Measurements from ENCODE around the gene NBAS.

The NBAS gene

DNA sequence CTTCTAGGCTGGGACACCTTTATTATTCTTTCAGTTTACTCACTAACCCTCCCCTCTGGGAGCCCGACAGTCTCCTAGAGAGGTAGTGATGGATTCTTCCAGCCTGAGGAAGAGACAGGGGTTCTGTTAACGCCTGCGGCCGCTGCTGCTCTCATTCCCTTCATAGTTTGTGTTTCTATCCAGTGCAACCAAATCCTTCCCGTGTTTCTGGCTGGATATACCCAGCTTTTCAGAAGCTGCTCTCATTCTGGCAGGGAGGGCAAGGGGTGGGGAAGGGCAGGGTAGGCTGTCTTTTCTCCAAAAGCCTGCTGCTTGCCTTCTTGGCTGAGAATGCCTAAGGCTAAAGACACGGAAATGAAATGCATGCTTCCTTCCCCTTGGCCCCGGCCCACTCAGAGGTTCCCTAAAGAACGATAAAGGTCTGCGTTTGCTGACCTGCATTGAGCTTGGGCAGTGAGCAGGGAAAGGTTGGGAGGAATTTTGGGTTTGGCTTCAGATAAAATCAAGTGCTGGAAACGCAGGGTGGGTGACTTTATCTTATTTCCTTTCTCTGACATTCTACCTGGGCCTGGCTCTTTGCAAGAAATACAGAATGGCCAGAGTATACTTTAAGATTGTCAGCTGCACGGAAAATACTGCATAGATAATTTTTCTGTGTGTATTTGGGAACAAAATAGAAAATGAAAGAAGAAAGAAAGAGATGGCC, 390.9 kb downstream of the NBAS start:
- DNase-seq (ENCODE audit: low read depth, low spot score), result no peak

- DNase-seq (ENCODE audit: low read depth, low spot score), result no peak
Observed at GRCh38 chr2:15169326-15170069, 391.6 kb downstream of the NBAS start.

GRCh38 chr2:15168116-15168515, 393.0 kb downstream of the NBAS start:
- DNase-seq (ENCODE audit: low read depth, low spot score), result no peak

DNA sequence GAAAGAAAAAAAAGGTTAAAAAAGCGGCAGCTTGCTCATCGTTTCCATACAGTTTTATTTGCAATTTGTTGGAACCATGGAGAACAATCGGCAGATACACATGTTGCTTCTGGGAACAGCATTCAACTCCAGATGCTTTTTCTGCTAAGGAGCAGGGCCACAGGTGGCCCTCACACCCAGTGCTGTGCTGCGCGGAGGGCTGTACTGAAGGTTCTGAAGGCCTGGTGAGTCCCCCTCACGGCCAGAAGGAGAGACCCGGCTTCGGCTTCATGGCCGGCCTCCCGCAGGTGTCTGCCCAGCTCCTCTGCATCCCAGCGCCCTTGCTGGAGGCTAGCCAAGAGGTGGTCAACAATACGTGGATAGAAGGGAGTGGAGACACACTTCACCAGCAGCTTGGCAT, 394.3 kb downstream of the NBAS start:
- no peak for DNase-seq (ENCODE audit: low read depth, low spot score)

GRCh38 chr2:15163326-15163725, 397.8 kb downstream of the NBAS start:
- no peak for DNase-seq (ENCODE audit: low read depth, low spot score)

- no peak for DNase-seq (ENCODE audit: low read depth, low spot score)
Observed at GRCh38 chr2:15162620-15163019, 398.5 kb downstream of the NBAS start.

DNA sequence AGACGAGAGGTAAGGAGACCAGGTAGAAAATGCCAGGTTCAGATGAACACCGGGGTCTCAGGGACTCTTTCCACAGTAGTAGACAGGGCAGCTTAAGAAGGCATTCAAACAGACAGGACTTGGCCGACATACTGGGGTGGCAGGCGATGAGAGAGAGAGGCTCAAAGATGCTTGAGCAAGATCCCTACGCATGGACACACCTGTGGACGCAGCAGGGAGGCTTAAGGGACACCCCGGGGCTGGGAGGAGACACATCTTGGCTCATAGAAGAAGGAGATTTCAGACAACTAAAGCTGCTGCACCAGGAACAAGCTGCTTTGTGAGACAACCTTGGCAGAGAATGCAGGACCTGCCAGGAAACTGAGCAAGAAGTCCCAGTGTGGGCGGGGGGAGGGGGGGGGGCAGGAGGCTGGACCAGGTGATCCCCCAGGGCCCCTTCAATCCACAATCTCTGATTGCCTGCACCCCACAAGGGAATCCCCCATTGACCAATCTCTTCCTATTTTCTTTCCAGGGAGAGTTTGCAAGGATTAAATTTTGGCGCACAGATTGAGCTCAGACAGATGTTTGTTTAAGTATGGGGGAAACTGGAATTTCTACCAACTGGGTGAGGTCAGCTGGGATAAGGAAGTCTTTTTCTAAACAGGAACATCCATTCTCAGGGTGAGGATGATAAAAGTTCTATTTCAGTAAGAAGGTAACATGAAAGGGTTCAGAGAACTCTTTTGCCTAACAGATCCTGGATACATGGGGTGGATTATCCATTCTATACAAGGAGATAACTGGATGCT, 400.7 kb downstream of the NBAS start:
- no peak for DNase-seq (ENCODE audit: low read depth, low spot score)

- DNase-seq (ENCODE audit: low read depth, low spot score), result no peak
Observed at GRCh38 chr2:15159751-15160177, 401.4 kb downstream of the NBAS start.

- no peak for DNase-seq (ENCODE audit: low read depth, low spot score)
Observed at GRCh38 chr2:15159206-15159605, 401.9 kb downstream of the NBAS start.

GRCh38 chr2:15158532-15158931, 402.6 kb downstream of the NBAS start:
- DNase-seq (ENCODE audit: low read depth, low spot score), result no peak

GRCh38 chr2:15158100-15158499, 403.0 kb downstream of the NBAS start:
- no peak for DNase-seq (ENCODE audit: low read depth, low spot score)

- DNase-seq (ENCODE audit: low read depth, low spot score), result no peak
Observed at GRCh38 chr2:15155959-15156574, 405.1 kb downstream of the NBAS start.

GRCh38 chr2:15154297-15154696, 406.8 kb downstream of the NBAS start:
- no peak for DNase-seq (ENCODE audit: low read depth, low spot score)

GRCh38 chr2:15152382-15152781, 408.8 kb downstream of the NBAS start:
- no peak for DNase-seq (ENCODE audit: low read depth, low spot score)

- DNase-seq (ENCODE audit: low read depth, low spot score), result no peak
Observed at GRCh38 chr2:15149063-15149462, 412.1 kb downstream of the NBAS start.

GRCh38 chr2:15147591-15147990, 413.5 kb downstream of the NBAS start:
- no peak for DNase-seq (ENCODE audit: low read depth, low spot score)

GRCh38 chr2:15146960-15147359, 414.2 kb downstream of the NBAS start:
- no peak for DNase-seq (ENCODE audit: low read depth, low spot score)

DNA sequence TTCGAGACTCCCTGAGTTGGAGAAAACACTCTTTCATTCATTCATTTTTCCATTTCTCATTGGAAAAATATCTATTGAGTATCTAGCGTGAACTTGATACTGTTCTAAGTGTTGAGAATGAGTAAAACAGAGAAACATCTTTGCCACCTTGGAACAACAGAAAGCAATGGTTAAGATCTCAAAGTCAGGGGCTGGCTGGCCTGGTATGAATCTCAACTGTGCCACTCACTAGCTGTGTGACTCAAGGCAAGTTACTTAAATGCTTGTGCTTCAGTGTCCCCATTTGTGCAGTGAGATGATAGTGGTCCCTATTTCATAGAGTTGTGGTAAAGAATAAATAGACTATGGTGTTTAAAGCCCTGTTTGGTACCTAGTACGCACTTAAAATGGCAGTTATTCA, 415.2 kb downstream of the NBAS start:
- DNase-seq (ENCODE audit: low read depth, low spot score), result no peak

- no peak for DNase-seq (ENCODE audit: low read depth, low spot score)
Observed at GRCh38 chr2:15145046-15145817, 415.9 kb downstream of the NBAS start.

GRCh38 chr2:15142069-15142689, 419.0 kb downstream of the NBAS start:
- no peak for DNase-seq (ENCODE audit: low read depth, low spot score)

- DNase-seq (ENCODE audit: low read depth, low spot score), result no peak
Observed at GRCh38 chr2:15141211-15141610, 419.9 kb downstream of the NBAS start.

Data from smooth muscle cell of the brain vasculature (primary cell).